ENCODE measurements around the gene SUSD1.

DNA sequence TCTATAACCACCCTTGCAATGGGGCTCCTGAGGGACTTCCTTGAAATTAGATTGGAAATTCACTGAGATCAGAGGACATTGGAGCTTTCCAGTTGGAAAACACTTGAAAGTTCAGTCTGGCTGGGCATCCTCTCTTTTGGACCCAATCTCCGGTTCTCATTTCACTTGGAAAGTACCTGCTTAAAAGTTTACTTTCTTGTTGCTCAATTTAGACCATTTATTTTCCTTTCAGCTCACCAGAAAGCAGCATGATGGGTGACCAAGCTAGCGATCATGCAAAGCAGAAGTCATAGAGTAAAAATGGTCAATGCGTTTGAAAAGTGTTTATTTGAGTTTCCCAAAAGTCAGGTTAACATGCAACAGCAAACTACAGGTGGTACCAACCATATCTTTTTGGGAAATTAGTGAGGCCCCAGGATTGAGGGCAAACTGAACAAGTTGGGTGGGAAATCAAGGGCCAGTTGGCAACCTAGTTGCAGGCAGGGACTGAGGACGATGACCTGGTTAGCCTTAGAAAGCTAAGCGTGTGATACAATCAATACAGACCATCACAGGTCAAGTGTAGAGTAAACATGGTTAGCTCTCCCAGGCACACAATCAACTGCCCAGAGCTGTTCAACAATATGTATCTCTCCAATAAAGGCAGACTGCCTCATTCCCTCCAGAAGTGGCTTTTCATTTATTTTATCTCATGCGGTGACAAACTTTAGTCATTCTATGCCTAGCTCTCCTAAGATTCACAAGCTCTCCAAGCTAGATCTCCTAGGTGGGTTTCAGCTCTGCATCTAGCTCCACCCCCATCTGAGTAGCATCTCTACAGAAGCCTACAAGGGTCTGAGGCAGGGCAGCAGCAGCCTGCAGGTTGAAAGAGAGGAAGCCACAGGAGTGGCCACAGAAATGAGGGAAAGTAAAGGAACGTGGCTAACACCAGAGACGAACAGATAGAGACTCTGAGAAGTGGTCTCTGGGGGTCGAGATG lies 141.6 kb downstream of the SUSD1 start:
- TF ChIP-seq MYNN (tag by site-specific recombination; IDR thresholded peaks at IDR 0.05; ENCODE audit: borderline replicate concordance) = no peak
- TF ChIP-seq ZNF623 (tag by site-specific recombination; IDR thresholded peaks at IDR 0.05) = no peak

Measured in HEK293 (cell line).